IMR-90 (cell line): ENCODE measurements around the gene RHOBTB1. TPM values are rescaled to one million over a fixed set of nuclear protein-coding genes. Genes with fewer than 3 reads are reported as not detected.

Experiments used
- ATAC-seq: fragments of 200-7000 bp; cut with Tn5 transposase; 2 replicates; pipeline ENCODE4 v1.9.1; 2020; ENCODE audit warnings: low read depth, mild to moderate bottlenecking, moderate library complexity
- BruUV-seq: library from RNA; stranded (reverse); fragments of 400-500 nt; replicated peaks from 2 replicates; lab custom pipeline; 2021; lab: Mats Ljungman, UMichigan
- CTCF ChIA-PET: fragments of 300-600 bp; formaldehyde crosslinking; extraction: SDS; loops from one replicate; lab custom pipeline; 2021; ENCODE audit warnings: antibody characterized with exemption; lab: Yijun Ruan, JAX
- POLR2A ChIA-PET: fragments of 300-600 bp; sonication (Branson Sonifier 250); formaldehyde crosslinking; loops from one replicate; lab custom pipeline; 2022; ENCODE audit warnings: antibody characterized with exemption; ENCODE audit not compliant: unreplicated experiment; lab: Charles Lee
- DNase-seq: peaks from one replicate; pipeline ENCODE4 v3.0.0; 2013
- H2AFZ ChIP-seq: replicated peaks from 2 replicates; pipeline ENCODE3; 2013; ENCODE audit warnings: low read length, mild to moderate bottlenecking; ENCODE audit not compliant: poor library complexity
- H2AK5ac ChIP-seq: 2 replicates; pipeline ENCODE4 v1.6.1; 2013; ENCODE audit warnings: low read depth, low read length, inconsistent platforms
- H2AK9ac ChIP-seq: replicated peaks from 2 replicates; pipeline ENCODE3; 2013; ENCODE audit warnings: mild to moderate bottlenecking, low read depth, low read length, moderate library complexity; ENCODE audit not compliant: poor library complexity
- H2BK120ac ChIP-seq: 2 replicates; pipeline ENCODE4 v1.6.1; 2013; ENCODE audit warnings: low read depth, low read length, inconsistent platforms
- H2BK15ac ChIP-seq: 3 replicates; pipeline ENCODE4 v1.6.1; 2013; ENCODE audit warnings: low read depth, low read length, inconsistent platforms
- H2BK20ac ChIP-seq: 2 replicates; pipeline ENCODE4 v1.6.1; 2013; ENCODE audit warnings: low read depth, mild to moderate bottlenecking, inconsistent platforms, low read length, moderate library complexity
- H2BK5ac ChIP-seq: 2 replicates; pipeline ENCODE4 v1.6.1; 2013; ENCODE audit warnings: mild to moderate bottlenecking, low read depth, low read length, inconsistent platforms; ENCODE audit not compliant: poor library complexity, severe bottlenecking
- H3K14ac ChIP-seq: replicated peaks from 2 replicates; pipeline ENCODE4 v1.6.1; 2013; ENCODE audit warnings: low read depth, low read length, inconsistent platforms
- H3K18ac ChIP-seq: 2 replicates; pipeline ENCODE4 v1.6.1; 2013; ENCODE audit warnings: low read depth, low read length, control low read depth
- H3K23ac ChIP-seq: 2 replicates; pipeline ENCODE4 v1.6.1; 2013; ENCODE audit warnings: low read depth, low read length, inconsistent platforms
- H3K27ac ChIP-seq: 2 replicates; pipeline ENCODE4 v1.5.1; 2013; ENCODE audit warnings: mild to moderate bottlenecking, control low read depth, low read length; ENCODE audit not compliant: insufficient read depth
- H3K27me3 ChIP-seq: 2 replicates; pipeline ENCODE4 v1.6.1; 2013; ENCODE audit warnings: low read length; ENCODE audit not compliant: control insufficient read depth, insufficient read depth
- H3K36me3 ChIP-seq: 2 replicates; pipeline ENCODE4 v1.6.1; 2013; ENCODE audit warnings: low read length, mixed read lengths; ENCODE audit not compliant: control insufficient read depth, insufficient read depth
- H3K4ac ChIP-seq: 2 replicates; pipeline ENCODE4 v1.6.1; 2013; ENCODE audit warnings: low read depth, low read length, inconsistent platforms
- H3K4me1 ChIP-seq: 2 replicates; pipeline ENCODE4 v1.6.1; 2013; ENCODE audit warnings: low read length, mixed read lengths; ENCODE audit not compliant: control insufficient read depth, insufficient read depth
- H3K4me2 ChIP-seq: 2 replicates; pipeline ENCODE4 v1.6.1; 2013; ENCODE audit warnings: low read depth, mild to moderate bottlenecking, control low read depth, low read length, moderate library complexity
- H3K4me3 ChIP-seq: 2 replicates; pipeline ENCODE4 v1.5.1; 2013; ENCODE audit warnings: low read depth, mild to moderate bottlenecking, control low read depth, low read length, moderate library complexity; ENCODE audit not compliant: insufficient read depth
- H3K56ac ChIP-seq: 2 replicates; pipeline ENCODE4 v1.6.1; 2013; ENCODE audit warnings: low read length, inconsistent platforms; ENCODE audit not compliant: insufficient read depth; ENCODE audit errors: extremely low read depth
- H3K79me1 ChIP-seq, 2 experiments: 2 replicates each; pipeline ENCODE4 v1.6.1; 2013; ENCODE audit warnings: low read length in 2 of 2, inconsistent platforms in 1 of 2, low read depth in 1 of 2
- H3K9ac ChIP-seq: 2 replicates; pipeline ENCODE4 v1.6.1; 2013; ENCODE audit warnings: low read depth, low read length, control low read depth
- H3K9me1 ChIP-seq: 2 replicates; pipeline ENCODE4 v1.6.1; 2013; ENCODE audit warnings: low read length, inconsistent platforms; ENCODE audit not compliant: insufficient read depth
- H3K9me3 ChIP-seq: 2 replicates; pipeline ENCODE4 v1.6.1; 2013; ENCODE audit warnings: low read length; ENCODE audit not compliant: control insufficient read depth, insufficient read depth
- H4K20me1 ChIP-seq: 2 replicates; pipeline ENCODE4 v1.6.1; 2013; ENCODE audit warnings: low read length, inconsistent platforms; ENCODE audit not compliant: insufficient read depth
- H4K5ac ChIP-seq: 2 replicates; pipeline ENCODE4 v1.6.1; 2013; ENCODE audit warnings: mild to moderate bottlenecking, low read depth, low read length, control low read depth
- H4K8ac ChIP-seq, 2 experiments: 2 replicates each; pipeline ENCODE4 v1.6.1; 2013; ENCODE audit warnings: low read depth in 2 of 2, low read length in 2 of 2, control low read depth in 1 of 2, inconsistent platforms in 1 of 2
- H4K91ac ChIP-seq: 2 replicates; pipeline ENCODE4 v1.6.1; 2013; ENCODE audit warnings: low read depth, low read length, inconsistent platforms; ENCODE audit not compliant: insufficient read depth
- BHLHE40 ChIP-seq: fragments of 150-350 bp; IDR thresholded peaks from 2 replicates; pipeline ENCODE4 v1.6.1; 2016; ENCODE audit warnings: mild to moderate bottlenecking, low read depth, low read length
- CEBPB ChIP-seq: IDR thresholded peaks from 2 replicates; pipeline ENCODE4 v1.6.1; 2012; ENCODE audit warnings: low read depth, low read length, improper control_type of control experiment
- CHD1 ChIP-seq: IDR thresholded peaks from 2 replicates; pipeline ENCODE4 v1.6.1; 2012; ENCODE audit warnings: low read depth, low read length, improper control_type of control experiment
- FOS ChIP-seq: fragments of 150-350 bp; IDR thresholded peaks from 2 replicates; pipeline ENCODE4 v1.6.1; 2016; ENCODE audit warnings: low read depth, low read length
- MAFK ChIP-seq: IDR thresholded peaks from 2 replicates; pipeline ENCODE4 v1.6.1; 2012; ENCODE audit warnings: low read depth, low read length, improper control_type of control experiment
- MXI1 ChIP-seq: IDR thresholded peaks from 2 replicates; pipeline ENCODE4 v1.6.1; 2012; ENCODE audit warnings: low read depth, mild to moderate bottlenecking, low read length, moderate library complexity, borderline replicate concordance
- POLR2A ChIP-seq: IDR thresholded peaks from 2 replicates; pipeline ENCODE4 v1.6.1; 2012; ENCODE audit warnings: mild to moderate bottlenecking, low read depth, low read length
- RFX5 ChIP-seq: IDR thresholded peaks from 2 replicates; pipeline ENCODE4 v1.8.0; 2012; ENCODE audit warnings: low read depth, mild to moderate bottlenecking, low read length, moderate library complexity
- SMC3 ChIP-seq: fragments of 150-350 bp; IDR thresholded peaks from 2 replicates; pipeline ENCODE4 v1.6.1; 2016; ENCODE audit warnings: low read depth, mild to moderate bottlenecking, antibody characterized with exemption, low read length, moderate library complexity
- WGBS, 2 experiments: methylation state at CpG; one replicate each; pipeline versions ENCODE4 v1.1.5 to v1.1.7; 2013; ENCODE audit warnings: missing lambda C conversion rate in 2 of 2; ENCODE audit not compliant: insufficient read length in 1 of 2; ENCODE audit errors: extremely low coverage in 2 of 2; 5-methylcytosine and 5-hydroxymethylcytosine counted together
- dilution Hi-C: fragments of 300-500 bp; cut with HindIII; formaldehyde crosslinking; loops from one replicate; pipeline ENCODE4 v1.14.3; 2018; ENCODE audit warnings: low sequenced_read_pairs; ENCODE audit not compliant: unreplicated experiment
- in situ Hi-C: fragments of 300-500 bp; cut with MboI; formaldehyde crosslinking; loops from 3 replicates; pipeline ENCODE4 v1.14.3; 2019; ENCODE audit warnings: low sequenced_read_pairs, inconsistent platforms, mixed read lengths
- intact Hi-C: fragments of 100-400 bp; cut with micrococcal nuclease; formaldehyde crosslinking; loops from 2 replicates; pipeline ENCODE4 v1.10.0; 2022
- polyA plus RNA-seq, 3 experiments: library from polyadenylated mRNA; depleted of rRNA; stranded (reverse); fragments of >200 nt; gene quantifications; 2 replicates each; pipeline ENCODE4 v1.2.3, GENCODE V29; 2012; ENCODE audit warnings: low replicate concordance in 1 of 3
- total RNA-seq: library from RNA; depleted of rRNA; stranded (reverse); fragments of >200 nt; gene quantifications from 2 replicates; pipeline ENCODE4 v1.2.3, GENCODE V29; 2012
- TF ChIP-seq, protein P1 (sequence below): fragments of 150-350 bp; IDR thresholded peaks from 2 replicates; pipeline ENCODE4 v1.6.1; 2016; ENCODE audit warnings: low read depth, mild to moderate bottlenecking, low read length, moderate library complexity, borderline replicate concordance
- TF ChIP-seq, protein P2 (sequence below): conservative IDR thresholded peaks from 2 replicates; pipeline ENCODE4 v1.5.1; 2012; ENCODE audit warnings: mild to moderate bottlenecking, low read depth, low read length, improper control_type of control experiment

Gene RHOBTB1
- total and polyA plus RNA-seq, 2 of the 4 experiments (the other 2 are of a cell fraction) = 8.9 to 15.2 TPM

DNA sequence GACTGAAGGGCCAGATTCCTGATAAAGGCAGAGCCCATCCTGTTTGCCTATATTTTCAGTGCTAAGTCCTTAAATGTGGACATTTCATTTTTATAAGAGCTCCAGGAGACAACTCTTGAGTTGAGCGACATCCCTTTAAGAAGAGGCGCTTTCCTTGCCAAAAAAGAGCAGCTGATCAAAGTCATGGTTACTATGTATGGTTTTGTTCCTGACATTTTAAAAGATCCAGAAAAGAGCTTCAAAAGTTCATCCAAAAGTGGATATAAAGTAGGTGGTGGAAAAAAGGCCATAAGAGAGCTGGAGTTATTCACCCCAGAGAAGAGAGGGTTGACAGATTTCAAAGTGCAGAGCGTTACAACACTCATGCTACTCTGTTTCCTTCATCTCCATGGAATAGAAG is 36.7 kb downstream of the RHOBTB1 start:
- Histone ChIP-seq H2BK5ac (no peak overlapping the region), H3K27ac (no peak overlapping the region), H3K9me3 (no peaks in the 10 kb centered on the region), H3K79me1 (peaks cover 0 to 10% of the 10 kb centered on the region in 2 experiments; a peak in 2 of 4 replicates), H3K9ac (no peak overlapping the region), H2AFZ (no peak overlapping the region), H3K18ac (no peak overlapping the region), H2BK20ac (no peak overlapping the region), H4K91ac (no peak overlapping the region), H3K4me2 (no peak overlapping the region), H3K4ac (no peak overlapping the region), H4K8ac (no peak overlapping the region), H3K27me3 (no peaks in the 10 kb centered on the region), H4K20me1 (no peaks in the 10 kb centered on the region), H2BK15ac (no peak overlapping the region), H2AK5ac (no peak overlapping the region), H3K4me1 (peaks cover 2% of the 10 kb centered on the region), H2BK120ac (no peak overlapping the region), H3K9me1 (peaks cover 7% of the 10 kb centered on the region), H3K56ac (no peak overlapping the region), H3K14ac (no peak overlapping the region), H3K23ac (no peak overlapping the region), H2AK9ac (no peak overlapping the region), H3K4me3 (no peak overlapping the region), H4K5ac (no peak overlapping the region), H3K36me3 (peaks cover 22% of the 10 kb centered on the region)
- ATAC-seq (no peak), DNase-seq (no peak)
- dilution Hi-C loops (no loop called here), intact Hi-C loops (no loop called here), in situ Hi-C loops (no loop called here)
- BruUV-seq = no TSS peak
- POLR2A ChIA-PET = no interaction called here
- TF ChIP-seq CEBPB = no peak
- no peak for TF ChIP-seq FOS
- no peak for TF ChIP-seq MAFK
- TF ChIP-seq CHD1 = no peak
- TF ChIP-seq POLR2A = no peak
- TF ChIP-seq BHLHE40 = no peak
- TF ChIP-seq, protein P1, sequence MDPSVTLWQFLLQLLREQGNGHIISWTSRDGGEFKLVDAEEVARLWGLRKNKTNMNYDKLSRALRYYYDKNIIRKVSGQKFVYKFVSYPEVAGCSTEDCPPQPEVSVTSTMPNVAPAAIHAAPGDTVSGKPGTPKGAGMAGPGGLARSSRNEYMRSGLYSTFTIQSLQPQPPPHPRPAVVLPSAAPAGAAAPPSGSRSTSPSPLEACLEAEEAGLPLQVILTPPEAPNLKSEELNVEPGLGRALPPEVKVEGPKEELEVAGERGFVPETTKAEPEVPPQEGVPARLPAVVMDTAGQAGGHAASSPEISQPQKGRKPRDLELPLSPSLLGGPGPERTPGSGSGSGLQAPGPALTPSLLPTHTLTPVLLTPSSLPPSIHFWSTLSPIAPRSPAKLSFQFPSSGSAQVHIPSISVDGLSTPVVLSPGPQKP = no peak
- TF ChIP-seq, protein P2, sequence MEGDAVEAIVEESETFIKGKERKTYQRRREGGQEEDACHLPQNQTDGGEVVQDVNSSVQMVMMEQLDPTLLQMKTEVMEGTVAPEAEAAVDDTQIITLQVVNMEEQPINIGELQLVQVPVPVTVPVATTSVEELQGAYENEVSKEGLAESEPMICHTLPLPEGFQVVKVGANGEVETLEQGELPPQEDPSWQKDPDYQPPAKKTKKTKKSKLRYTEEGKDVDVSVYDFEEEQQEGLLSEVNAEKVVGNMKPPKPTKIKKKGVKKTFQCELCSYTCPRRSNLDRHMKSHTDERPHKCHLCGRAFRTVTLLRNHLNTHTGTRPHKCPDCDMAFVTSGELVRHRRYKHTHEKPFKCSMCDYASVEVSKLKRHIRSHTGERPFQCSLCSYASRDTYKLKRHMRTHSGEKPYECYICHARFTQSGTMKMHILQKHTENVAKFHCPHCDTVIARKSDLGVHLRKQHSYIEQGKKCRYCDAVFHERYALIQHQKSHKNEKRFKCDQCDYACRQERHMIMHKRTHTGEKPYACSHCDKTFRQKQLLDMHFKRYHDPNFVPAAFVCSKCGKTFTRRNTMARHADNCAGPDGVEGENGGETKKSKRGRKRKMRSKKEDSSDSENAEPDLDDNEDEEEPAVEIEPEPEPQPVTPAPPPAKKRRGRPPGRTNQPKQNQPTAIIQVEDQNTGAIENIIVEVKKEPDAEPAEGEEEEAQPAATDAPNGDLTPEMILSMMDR = no peak
- no peak for TF ChIP-seq SMC3
- no peak for TF ChIP-seq RFX5
- no peak for TF ChIP-seq MXI1
- WGBS, 2 experiments = 100% methylated on average over 1 of the region's 3 CpGs; no CpG with 5 or more reads in 1 of the 2 experiments
- CTCF ChIA-PET = interaction anchor here (0.6 kb wide), 1 partner anchor 34 kb away, joined by 3 read pairs; no protein-coding TSS in a partner anchor
